Effector memory CD8-positive, alpha-beta T cell (primary cell): ENCODE measurements around the gene STPG1.

Experiments
- ATAC-seq: fragments of 150-1000 bp; cut with Tn5 transposase; replicated peaks from 2 replicates; pipeline ENCODE4 v1.10.0; 2021; ENCODE audit warnings: mild to moderate bottlenecking, moderate library complexity
- DNase-seq, 3 experiments: peaks; one replicate each; pipeline ENCODE4 v3.0.0; 2021
- H3K27ac Mint-ChIP-seq, 2 donors: one replicate each; pipeline ENCODE4 v1.8.0; 2022; ENCODE audit warnings: mild to moderate bottlenecking in 2 of 2, mixed read lengths in 2 of 2, moderate library complexity in 2 of 2
- H3K27me3 Mint-ChIP-seq, 2 donors: one replicate each; pipeline ENCODE4 v1.8.0; 2022; ENCODE audit warnings: mixed read lengths in 2 of 2
- H3K36me3 Mint-ChIP-seq: one replicate; pipeline ENCODE4 v1.8.0; 2022; ENCODE audit warnings: mild to moderate bottlenecking, moderate library complexity, mixed read lengths; ENCODE audit not compliant: insufficient read depth
- H3K4me1 Mint-ChIP-seq, 2 donors: one replicate each; pipeline ENCODE4 v1.8.0; 2022; ENCODE audit warnings: low read depth in 2 of 2, mixed read lengths in 2 of 2
- H3K4me3 Mint-ChIP-seq, 2 donors: one replicate each; pipeline ENCODE4 v1.8.0; 2022; ENCODE audit warnings: mild to moderate bottlenecking in 2 of 2, mixed read lengths in 2 of 2, moderate library complexity in 2 of 2
- H3K9me3 Mint-ChIP-seq, 2 donors: one replicate each; pipeline ENCODE4 v1.8.0; 2022; ENCODE audit warnings: mixed read lengths in 2 of 2

Gene STPG1

DNA sequence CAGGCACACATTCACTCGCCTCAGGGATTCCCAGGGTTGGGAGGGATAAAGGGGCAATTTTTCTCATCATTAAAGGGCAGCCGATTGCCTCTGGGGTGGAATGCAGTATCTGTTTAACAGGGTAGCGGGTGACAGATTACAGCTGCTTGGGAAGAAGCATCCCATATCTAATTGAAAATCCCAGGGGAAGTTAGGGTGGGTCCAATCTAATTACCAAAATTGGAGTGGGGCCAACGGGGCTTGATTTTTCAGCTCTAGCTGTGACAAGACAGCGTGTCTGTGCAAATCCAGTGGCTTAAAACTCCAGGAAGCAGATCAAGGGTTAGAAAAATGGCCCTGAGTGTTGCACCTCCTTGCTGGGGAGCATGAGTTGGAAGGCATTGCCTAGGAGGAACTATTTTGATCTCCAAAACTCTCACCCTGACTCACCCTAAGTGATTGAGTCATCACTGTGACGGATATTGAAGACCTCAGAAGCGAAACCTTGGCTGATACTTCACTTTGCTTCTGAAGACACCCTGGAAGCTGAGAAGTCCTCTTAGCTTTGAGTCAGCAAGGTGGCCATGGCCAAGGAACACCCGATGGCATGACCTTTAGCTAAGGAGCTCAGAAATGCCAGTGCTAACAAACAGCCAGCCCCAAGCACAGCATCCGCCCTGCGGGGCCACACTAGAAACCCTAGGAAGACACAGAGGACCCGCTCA, 48.5 kb downstream of the STPG1 start:
- Mint-ChIP-seq H3K4me1 (peaks cover 0 to 2% of the 10 kb centered on the region in 2 donors), H3K27ac (no peak overlapping the region), H3K4me3 (no peak overlapping the region), H3K9me3 (no peaks in the 10 kb centered on the region), H3K27me3 (no peaks in the 10 kb centered on the region), H3K36me3 (no peaks in the 10 kb centered on the region)
- no peak for DNase-seq
- ATAC-seq: no peak

- Mint-ChIP-seq H3K27ac (no peak overlapping the region), H3K4me3 (no peak overlapping the region)
Observed at GRCh38 chr1:24364605-24364974, 49.0 kb downstream of the STPG1 start.

GRCh38 chr1:24363994-24364393, 49.6 kb downstream of the STPG1 start:
- H3K4me3 Mint-ChIP-seq: no peak overlapping the region

More at GRCh38 chr1:24364605-24364974, 49.0 kb downstream of the STPG1 start:
- ATAC-seq (no peak), DNase-seq (no peak)
- peaks cover 0 to 2% of the 10 kb centered on the region in 2 donors for H3K4me1 Mint-ChIP-seq
- no peaks in the 10 kb centered on the region for H3K27me3 Mint-ChIP-seq
- no peaks in the 10 kb centered on the region for H3K9me3 Mint-ChIP-seq
- no peaks in the 10 kb centered on the region for H3K36me3 Mint-ChIP-seq

GRCh38 chr1:24362982-24363614, 50.5 kb downstream of the STPG1 start:
- no peak overlapping the region for H3K27ac Mint-ChIP-seq
- no peaks in the 10 kb centered on the region for H3K27me3 Mint-ChIP-seq
- DNase-seq (no peak), ATAC-seq (no peak)
- H3K4me3 Mint-ChIP-seq: no peak overlapping the region
- H3K4me1 Mint-ChIP-seq: peaks cover 0 to 2% of the 10 kb centered on the region in 2 donors
- no peaks in the 10 kb centered on the region for H3K36me3 Mint-ChIP-seq
- no peaks in the 10 kb centered on the region for H3K9me3 Mint-ChIP-seq

More at GRCh38 chr1:24363994-24364393, 49.6 kb downstream of the STPG1 start:
- no peak overlapping the region for H3K27ac Mint-ChIP-seq
- H3K27me3 Mint-ChIP-seq: no peaks in the 10 kb centered on the region
- H3K4me1 Mint-ChIP-seq: peaks cover 0 to 2% of the 10 kb centered on the region in 2 donors
- H3K9me3 Mint-ChIP-seq: no peaks in the 10 kb centered on the region
- H3K36me3 Mint-ChIP-seq: no peaks in the 10 kb centered on the region
- DNase-seq (no peak), ATAC-seq (no peak)

DNA sequence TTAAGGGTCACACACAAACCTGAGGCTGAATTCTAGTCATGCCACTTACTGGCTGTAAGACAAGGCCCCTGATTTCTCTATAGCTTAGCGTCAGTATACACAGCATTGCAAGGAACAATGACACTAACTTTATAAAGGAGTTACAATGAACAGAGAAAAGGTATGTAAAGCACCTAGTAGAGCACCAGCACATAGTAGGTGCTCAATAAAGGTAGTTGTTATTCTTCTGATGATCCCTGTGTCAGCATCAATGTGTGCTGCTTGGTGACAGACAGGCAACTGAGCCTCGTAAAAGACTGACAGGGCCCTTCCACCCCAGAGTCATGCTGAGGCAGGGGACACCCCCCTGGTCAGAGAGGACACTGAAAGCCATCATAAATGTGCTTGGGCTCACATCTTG, 51.2 kb downstream of the STPG1 start:
- Mint-ChIP-seq H3K27ac (no peak overlapping the region), H3K4me3 (no peak overlapping the region), H3K27me3 (no peaks in the 10 kb centered on the region), H3K4me1 (peaks cover 0 to 2% of the 10 kb centered on the region in 2 donors), H3K9me3 (no peaks in the 10 kb centered on the region), H3K36me3 (peaks cover 4% of the 10 kb centered on the region)
- ATAC-seq: no peak
- DNase-seq: no peak

- peaks cover 0 to 2% of the 10 kb centered on the region in 2 donors for H3K4me1 Mint-ChIP-seq
- no peak overlapping the region for H3K27ac Mint-ChIP-seq
- H3K9me3 Mint-ChIP-seq: no peaks in the 10 kb centered on the region
- no peaks in the 10 kb centered on the region for H3K27me3 Mint-ChIP-seq
- no peak for DNase-seq
- no peak for ATAC-seq
- peaks cover 7% of the 10 kb centered on the region for H3K36me3 Mint-ChIP-seq
- H3K4me3 Mint-ChIP-seq: no peak overlapping the region
Observed at GRCh38 chr1:24361811-24362210, 51.8 kb downstream of the STPG1 start.

DNA sequence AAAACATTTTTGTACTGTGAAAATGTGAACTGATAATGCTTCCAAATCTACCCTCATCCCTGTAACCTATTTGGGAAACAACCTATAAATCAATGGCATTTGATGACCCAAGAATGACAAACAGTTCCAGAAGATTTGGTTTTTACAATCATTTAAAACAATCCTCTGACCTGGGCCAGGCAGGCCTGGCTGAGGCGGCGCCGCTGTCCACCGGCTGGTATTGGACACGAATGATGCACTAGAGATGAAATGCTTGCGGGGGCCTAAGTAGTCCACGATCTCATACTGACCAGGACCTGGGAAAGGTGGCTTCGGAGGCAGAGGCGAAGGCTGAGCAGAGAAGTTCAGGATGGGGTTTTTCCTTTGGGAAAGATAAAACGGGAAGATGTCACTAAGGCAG, 52.9 kb downstream of the STPG1 start:
- no peak for ATAC-seq
- Mint-ChIP-seq H3K27ac (no peak overlapping the region), H3K9me3 (no peaks in the 10 kb centered on the region), H3K27me3 (no peaks in the 10 kb centered on the region), H3K4me3 (no peak overlapping the region), H3K36me3 (peaks cover 7% of the 10 kb centered on the region), H3K4me1 (peaks cover 0 to 3% of the 10 kb centered on the region in 2 donors)
- no peak for DNase-seq

DNA sequence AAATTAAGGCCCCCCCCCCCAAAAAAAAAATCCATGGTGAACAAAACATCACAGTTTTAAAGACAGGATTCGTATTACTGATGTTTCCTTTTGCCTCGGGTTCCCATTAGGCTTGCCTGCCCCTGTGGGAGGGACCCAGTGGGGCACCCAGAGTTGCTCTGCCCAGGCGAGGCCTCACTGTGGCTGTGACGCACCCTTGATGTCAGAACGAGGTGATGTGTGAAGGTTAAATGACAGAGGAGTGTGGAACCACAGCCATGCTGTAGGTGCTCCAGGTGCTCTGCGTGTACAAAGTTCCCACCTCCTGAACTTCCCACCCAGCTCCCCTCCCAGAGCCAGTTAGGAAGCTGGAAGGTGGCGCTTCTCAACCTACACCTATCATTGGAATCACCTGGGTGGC, 56.5 kb downstream of the STPG1 start:
- Mint-ChIP-seq H3K36me3 (peaks cover 10% of the 10 kb centered on the region), H3K27ac (peak overlapping the region in 1 of 2 donors; percentile 60), H3K4me3 (no peak overlapping the region), H3K4me1 (peaks cover 0 to 2% of the 10 kb centered on the region in 2 donors), H3K27me3 (no peaks in the 10 kb centered on the region), H3K9me3 (no peaks in the 10 kb centered on the region)
- no peak for DNase-seq
- no peak for ATAC-seq

- Mint-ChIP-seq H3K4me1 (peaks cover 7 to 9% of the 10 kb centered on the region in 2 donors), H3K9me3 (no peaks in the 10 kb centered on the region), H3K36me3 (peaks cover 10% of the 10 kb centered on the region), H3K27ac (no peak overlapping the region), H3K27me3 (no peaks in the 10 kb centered on the region), H3K4me3 (no peak overlapping the region)
- no peak for ATAC-seq
- DNase-seq: no peak
Observed at GRCh38 chr1:24355466-24355865, 58.1 kb downstream of the STPG1 start.

GRCh38 chr1:24353292-24353891, 60.2 kb downstream of the STPG1 start:
- H3K4me1 Mint-ChIP-seq: peaks cover 7 to 12% of the 10 kb centered on the region in 2 donors
- peaks cover 10% of the 10 kb centered on the region for H3K36me3 Mint-ChIP-seq
- no peak for DNase-seq
- no peak for ATAC-seq
- H3K27me3 Mint-ChIP-seq: peaks cover 0 to 4% of the 10 kb centered on the region in 2 donors
- peak overlapping the region in 1 of 2 donors; percentile 44 for H3K27ac Mint-ChIP-seq
- no peaks in the 10 kb centered on the region for H3K9me3 Mint-ChIP-seq
- H3K4me3 Mint-ChIP-seq: no peak overlapping the region

DNA sequence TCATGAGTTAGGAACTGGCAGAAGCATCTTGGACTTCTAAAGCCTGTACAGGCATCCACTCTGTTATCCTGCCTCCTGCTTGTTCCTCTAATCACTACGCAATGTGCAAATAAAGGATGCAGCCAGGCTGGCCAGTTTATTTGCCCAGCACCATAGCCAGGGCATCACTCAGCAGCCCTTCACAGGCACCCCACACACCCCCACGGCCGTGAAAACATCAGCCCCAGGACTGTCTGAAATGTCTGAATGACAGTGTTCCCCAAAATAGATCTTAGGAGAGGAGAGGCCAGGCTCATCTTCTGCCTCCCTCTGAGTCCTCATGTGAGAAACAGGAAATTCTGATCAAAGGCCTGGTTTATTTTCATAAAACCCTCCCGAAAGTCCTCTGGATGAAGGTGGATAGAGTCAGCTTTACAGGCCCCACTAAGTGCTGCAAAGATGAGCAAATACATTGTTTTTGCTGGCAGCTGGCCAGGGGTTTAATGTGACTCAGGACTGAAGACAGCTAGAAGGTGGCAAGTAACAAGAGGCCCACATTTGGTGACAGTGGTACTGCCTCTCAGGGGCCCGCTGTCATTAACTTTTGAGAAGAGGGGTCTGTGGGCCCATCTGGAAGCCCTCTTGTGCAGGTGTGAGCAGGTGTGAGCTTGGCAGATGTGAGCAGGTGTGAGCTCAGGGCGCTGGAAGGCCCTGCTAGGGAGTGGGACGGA, 61.5 kb downstream of the STPG1 start:
- no peak for ATAC-seq
- Mint-ChIP-seq H3K9me3 (no peaks in the 10 kb centered on the region), H3K27ac (peak overlapping the region in 1 of 2 donors; percentile 41), H3K4me1 (peaks cover 7 to 12% of the 10 kb centered on the region in 2 donors), H3K27me3 (peaks cover 0 to 18% of the 10 kb centered on the region in 2 donors), H3K4me3 (no peak overlapping the region), H3K36me3 (peaks cover 6% of the 10 kb centered on the region)
- DNase-seq: no peak

GRCh38 chr1:24351247-24351646, 62.3 kb downstream of the STPG1 start:
- no peak for ATAC-seq
- peaks cover 0 to 24% of the 10 kb centered on the region in 2 donors for H3K27me3 Mint-ChIP-seq
- DNase-seq: no peak
- no peaks in the 10 kb centered on the region for H3K9me3 Mint-ChIP-seq
- peaks cover 5 to 12% of the 10 kb centered on the region in 2 donors for H3K4me1 Mint-ChIP-seq
- H3K27ac Mint-ChIP-seq: peak overlapping the region; percentile 76 to 90
- H3K4me3 Mint-ChIP-seq: peak overlapping the region; percentile 28 to 62
- H3K36me3 Mint-ChIP-seq: peaks cover 3% of the 10 kb centered on the region

GRCh38 chr1:24349891-24350290, 63.7 kb downstream of the STPG1 start:
- DNase-seq (no peak), ATAC-seq (no peak)
- Mint-ChIP-seq H3K4me1 (peaks cover 5 to 12% of the 10 kb centered on the region in 2 donors), H3K4me3 (no peak overlapping the region), H3K9me3 (no peaks in the 10 kb centered on the region), H3K27me3 (peaks cover 0 to 38% of the 10 kb centered on the region in 2 donors), H3K36me3 (peaks cover 3% of the 10 kb centered on the region), H3K27ac (peak overlapping the region in 1 of 2 donors; percentile 13)
